ENCODE results near the gene RAB3IL1. TPM values are rescaled to one million over a fixed set of nuclear protein-coding genes. Genes with fewer than 3 reads are reported as not detected.

The RAB3IL1 gene
- total RNA-seq, 4 donors from 2014 or later, result 6.5 to 27.7 (median 15.2) TPM

DNA sequence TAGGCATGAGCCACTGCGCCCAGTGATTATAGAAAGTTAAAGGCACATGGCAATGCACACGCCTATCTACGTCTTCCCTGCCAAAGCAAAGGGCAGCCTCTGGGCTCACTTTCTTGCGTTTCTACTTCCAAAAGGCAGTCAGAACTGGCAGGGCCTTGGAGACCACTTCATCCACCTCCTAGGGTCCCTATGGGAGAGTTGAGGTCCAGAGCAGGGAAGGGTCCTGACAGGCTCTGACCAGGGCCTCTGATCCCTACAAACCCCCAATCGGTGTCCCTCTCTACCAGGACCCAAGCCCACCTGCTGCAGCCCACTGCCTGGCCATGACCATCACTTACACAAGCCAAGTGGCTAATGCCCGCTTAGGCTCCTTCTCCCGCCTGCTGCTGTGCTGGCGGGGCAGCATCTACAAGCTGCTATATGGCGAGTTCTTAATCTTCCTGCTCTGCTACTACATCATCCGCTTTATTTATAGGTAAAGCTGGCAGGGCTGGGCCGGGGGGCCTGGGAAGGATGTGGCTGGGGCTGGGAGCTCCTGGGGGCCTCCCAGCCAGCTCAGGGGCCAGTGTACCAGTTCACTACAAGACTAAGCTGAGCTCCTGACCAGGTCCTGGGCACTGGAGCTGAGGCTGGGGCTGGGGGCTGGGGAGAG lies 34.2 kb upstream of the RAB3IL1 start:
- DNase-seq, result no peak
- WGBS, 2 donors, result 90 to 98% methylated on average over 7 to 11 of the region's 11 CpGs
- H3K27ac ChIP-seq, result no peak overlapping the region
- peaks cover 12 to 26% of the 10 kb centered on the region in 2 donors for H3K4me1 ChIP-seq
- no peak for TF ChIP-seq CTCF (IDR thresholded peaks at IDR 0.05)
- no peak for TF ChIP-seq POLR2A (IDR thresholded peaks at IDR 0.05)
- H3K4me3 ChIP-seq (replicated peaks in 1 of 3), result no peak overlapping the region
- intact Hi-C loops (cut with DNase I), result no loop called here
- H3K27me3 ChIP-seq, result no peaks in the 10 kb centered on the region
- H3K9me3 ChIP-seq, result no peaks in the 10 kb centered on the region
- no peaks in the 10 kb centered on the region for H3K36me3 ChIP-seq

- H3K27me3 ChIP-seq, result no peaks in the 10 kb centered on the region
- no peak within 1 kb of the TSS for H3K27ac ChIP-seq
- no peak within 1 kb of the TSS for H3K4me3 ChIP-seq (replicated peaks in 1 of 3)
- WGBS, 2 donors, result 92 to 93% methylated on average over 6 to 8 of the region's 8 CpGs
- peaks cover 5 to 16% of the 10 kb centered on the region in 2 donors for H3K4me1 ChIP-seq
- H3K9me3 ChIP-seq, result no peaks in the 10 kb centered on the region
- TF ChIP-seq CTCF (IDR thresholded peaks at IDR 0.05) (no peak), POLR2A (IDR thresholded peaks at IDR 0.05) (no peak)
- no peaks in the 10 kb centered on the region for H3K36me3 ChIP-seq
- intact Hi-C loops (cut with DNase I), result no loop called here
- DNase-seq, result no peak
Observed at GRCh38 chr11:61950035-61950547, 32.7 kb upstream of the RAB3IL1 start, which contains the start of gene BEST1. Gene BEST1 (plus strand): TSS chr11:61950351. CDS start chr11:61951807, 1,456 bp downstream.

GRCh38 chr11:61949169-61950034 lies 32.0 kb upstream of the RAB3IL1 start:
- DNase-seq, result peak; percentile 30 to 42
- H3K27me3 ChIP-seq, result no peaks in the 10 kb centered on the region
- TF ChIP-seq POLR2A (IDR thresholded peaks at IDR 0.05) (peak in 1 of 2 donors; percentile 16), CTCF (IDR thresholded peaks at IDR 0.05) (no peak)
- H3K27ac ChIP-seq, result no peak overlapping the region
- H3K9me3 ChIP-seq, result no peaks in the 10 kb centered on the region
- WGBS, 2 donors, result 46 to 49% methylated on average over 9 of the region's 9 CpGs
- H3K4me1 ChIP-seq, result peaks cover 5 to 11% of the 10 kb centered on the region in 2 donors
- intact Hi-C loops (cut with DNase I), result loop anchor here (5.0 kb wide), 3 partner anchors 47 to 152 kb away; no protein-coding TSS in a partner anchor
- H3K4me3 ChIP-seq (replicated peaks in 1 of 3), result no peak overlapping the region
- no peaks in the 10 kb centered on the region for H3K36me3 ChIP-seq

DNA sequence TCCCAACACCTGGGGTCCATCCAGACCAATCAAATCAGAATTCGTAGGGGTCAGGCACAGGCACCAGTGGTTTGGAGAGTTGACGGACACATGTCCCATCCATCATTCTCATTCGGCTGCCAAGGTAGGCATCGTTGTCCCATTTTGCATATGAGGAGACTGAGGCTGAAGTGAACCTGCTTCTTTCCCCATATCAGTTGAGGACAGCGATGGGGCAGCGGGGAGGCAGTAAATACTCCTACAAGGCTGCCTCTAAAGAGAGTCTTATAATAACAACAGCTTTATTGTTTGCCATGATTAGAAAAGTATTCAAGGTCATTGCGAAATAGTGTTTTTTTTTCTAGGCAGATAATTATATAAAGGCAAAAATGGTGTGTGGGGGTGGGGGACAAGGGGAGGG lies 31.1 kb upstream of the RAB3IL1 start:
- Histone ChIP-seq H3K27ac (no peak overlapping the region), H3K9me3 (no peaks in the 10 kb centered on the region)

More for the DNA sequence above, 31.1 kb upstream of the RAB3IL1 start:
- Histone ChIP-seq H3K36me3 (no peaks in the 10 kb centered on the region), H3K4me1 (peaks cover 5 to 11% of the 10 kb centered on the region in 2 donors), H3K27me3 (no peaks in the 10 kb centered on the region), H3K4me3 (replicated peaks in 1 of 3) (no peak overlapping the region)
- WGBS, 2 donors, result 89% methylated on average over 7 of the region's 7 CpGs
- TF ChIP-seq POLR2A (IDR thresholded peaks at IDR 0.05), result no peak
- TF ChIP-seq CTCF (IDR thresholded peaks at IDR 0.05), result no peak
- intact Hi-C loops (cut with DNase I), result loop anchor here (5.0 kb wide), 3 partner anchors 46 to 151 kb away; no protein-coding TSS in a partner anchor
- no peak for DNase-seq
